Measurements from ENCODE around the gene GPR173. TPM values are rescaled to one million over a fixed set of nuclear protein-coding genes. Genes with fewer than 3 reads are reported as not detected.

Gene GPR173
- total RNA-seq, 1 donor from 2014 or later, result 4.8 TPM

DNA sequence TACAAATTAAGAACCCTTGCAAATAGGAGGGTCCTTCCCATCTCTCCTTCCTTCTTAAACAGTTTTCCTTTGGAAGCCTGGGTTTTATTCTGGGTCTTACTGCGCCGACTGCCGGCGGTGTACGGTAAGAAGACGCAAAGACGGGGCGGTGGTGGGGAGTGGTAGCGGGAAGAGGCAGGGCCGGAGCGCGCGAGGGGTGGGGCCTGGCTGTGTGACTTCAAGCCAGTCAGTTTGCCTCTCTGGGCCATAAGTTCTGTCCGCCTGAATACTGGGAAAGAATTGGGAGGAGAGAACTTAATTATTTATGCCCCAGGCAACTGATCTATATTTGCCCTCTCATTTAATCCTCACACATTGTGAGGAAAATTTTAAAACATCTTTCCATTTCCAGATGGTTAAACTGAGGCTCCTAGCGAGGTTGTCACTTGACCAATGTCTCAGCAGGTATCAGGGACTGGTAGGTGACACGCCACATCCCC lies 44.6 kb downstream of the GPR173 start:
- H3K36me3 ChIP-seq (ENCODE audit: control insufficient read depth, insufficient read depth, low read length), result no peaks in the 10 kb centered on the region
- peak overlapping the region; percentile 16 for H3K4me3 ChIP-seq (ENCODE audit: low read depth, low read length)
- DNase-seq (ENCODE audit: low read depth), result no peak
- TF ChIP-seq, protein P1, sequence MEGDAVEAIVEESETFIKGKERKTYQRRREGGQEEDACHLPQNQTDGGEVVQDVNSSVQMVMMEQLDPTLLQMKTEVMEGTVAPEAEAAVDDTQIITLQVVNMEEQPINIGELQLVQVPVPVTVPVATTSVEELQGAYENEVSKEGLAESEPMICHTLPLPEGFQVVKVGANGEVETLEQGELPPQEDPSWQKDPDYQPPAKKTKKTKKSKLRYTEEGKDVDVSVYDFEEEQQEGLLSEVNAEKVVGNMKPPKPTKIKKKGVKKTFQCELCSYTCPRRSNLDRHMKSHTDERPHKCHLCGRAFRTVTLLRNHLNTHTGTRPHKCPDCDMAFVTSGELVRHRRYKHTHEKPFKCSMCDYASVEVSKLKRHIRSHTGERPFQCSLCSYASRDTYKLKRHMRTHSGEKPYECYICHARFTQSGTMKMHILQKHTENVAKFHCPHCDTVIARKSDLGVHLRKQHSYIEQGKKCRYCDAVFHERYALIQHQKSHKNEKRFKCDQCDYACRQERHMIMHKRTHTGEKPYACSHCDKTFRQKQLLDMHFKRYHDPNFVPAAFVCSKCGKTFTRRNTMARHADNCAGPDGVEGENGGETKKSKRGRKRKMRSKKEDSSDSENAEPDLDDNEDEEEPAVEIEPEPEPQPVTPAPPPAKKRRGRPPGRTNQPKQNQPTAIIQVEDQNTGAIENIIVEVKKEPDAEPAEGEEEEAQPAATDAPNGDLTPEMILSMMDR (IDR thresholded peaks at IDR 0.05; ENCODE audit: insufficient read depth, low read length, poor library complexity, severe bottlenecking), result peak; percentile 60
- no peaks in the 10 kb centered on the region for H3K27me3 ChIP-seq (ENCODE audit: control insufficient read depth, insufficient read depth, low read length)

GRCh38 chrX:53093748-53094581 lies 45.4 kb downstream of the GPR173 start, which contains the start of gene KANTR:
Gene KANTR, plus strand, starts transcription at chrX:53094142. Its CDS starts 30,131 bp downstream, at chrX:53124273.
- DNase-seq (ENCODE audit: low read depth), result peak; percentile 77

GRCh38 chrX:53094582-53094905 lies 46.0 kb downstream of the GPR173 start:
- TF ChIP-seq, protein P1 (IDR thresholded peaks at IDR 0.05; ENCODE audit: insufficient read depth, low read length, poor library complexity, severe bottlenecking), result no peak
- no peaks in the 10 kb centered on the region for H3K36me3 ChIP-seq (ENCODE audit: control insufficient read depth, insufficient read depth, low read length)
- no peak for DNase-seq (ENCODE audit: low read depth)
- H3K4me3 ChIP-seq (ENCODE audit: low read depth, low read length), result peak overlapping the region; percentile 65
- no peaks in the 10 kb centered on the region for H3K27me3 ChIP-seq (ENCODE audit: control insufficient read depth, insufficient read depth, low read length)

More at GRCh38 chrX:53093748-53094581, 45.4 kb downstream of the GPR173 start, which contains the start of gene KANTR:
- no peaks in the 10 kb centered on the region for H3K36me3 ChIP-seq (ENCODE audit: control insufficient read depth, insufficient read depth, low read length)
- TF ChIP-seq, protein P1 (IDR thresholded peaks at IDR 0.05; ENCODE audit: insufficient read depth, low read length, poor library complexity, severe bottlenecking), result no peak
- H3K27me3 ChIP-seq (ENCODE audit: control insufficient read depth, insufficient read depth, low read length), result no peaks in the 10 kb centered on the region
- H3K4me3 ChIP-seq (ENCODE audit: low read depth, low read length), result peak within 1 kb of the TSS; percentile 65

- DNase-seq (ENCODE audit: low read depth), result no peak
- Histone ChIP-seq H3K4me3 (ENCODE audit: low read depth, low read length) (no peak overlapping the region), H3K36me3 (ENCODE audit: control insufficient read depth, insufficient read depth, low read length) (no peaks in the 10 kb centered on the region), H3K27me3 (ENCODE audit: control insufficient read depth, insufficient read depth, low read length) (no peaks in the 10 kb centered on the region)
- TF ChIP-seq, protein P1 (IDR thresholded peaks at IDR 0.05; ENCODE audit: insufficient read depth, low read length, poor library complexity, severe bottlenecking), result no peak
Observed at GRCh38 chrX:53095796-53096195, 47.2 kb downstream of the GPR173 start.

GRCh38 chrX:53114864-53115549 lies 66.4 kb downstream of the GPR173 start:
- DNase-seq (ENCODE audit: low read depth), result no peak
- no peak overlapping the region for H3K4me3 ChIP-seq (ENCODE audit: low read depth, low read length)
- TF ChIP-seq, protein P1 (IDR thresholded peaks at IDR 0.05; ENCODE audit: insufficient read depth, low read length, poor library complexity, severe bottlenecking), result no peak
- no peaks in the 10 kb centered on the region for H3K36me3 ChIP-seq (ENCODE audit: control insufficient read depth, insufficient read depth, low read length)
- no peaks in the 10 kb centered on the region for H3K27me3 ChIP-seq (ENCODE audit: control insufficient read depth, insufficient read depth, low read length)
